Breast epithelium (tissue), 4 donors: ENCODE results near the gene C1QTNF6. TPM values are rescaled to one million over a fixed set of nuclear protein-coding genes. Genes with fewer than 3 reads are reported as not detected.

Experiments used
- DNase-seq, 2 donors: peaks; one replicate each; pipeline ENCODE4 v3.0.0-alpha.2; 2019; ENCODE audit warnings: low spot score in 2 of 2
- H3K27ac ChIP-seq, 2 donors: fragments of 200-600 bp; sonication (generic) in 1 of 2; one replicate each; pipeline ENCODE4 v1.5.1; 2016 to 2019; ENCODE audit warnings: mild to moderate bottlenecking in 1 of 2
- H3K27me3 ChIP-seq, 2 donors: fragments of 200-600 bp; sonication (generic) in 1 of 2; one replicate each; pipeline versions ENCODE4 v1.5.1 to v1.6.0; 2017 to 2019; ENCODE audit warnings: control low read depth in 1 of 2, mild to moderate bottlenecking in 1 of 2
- H3K36me3 ChIP-seq: fragments of 200-600 bp; one replicate; pipeline ENCODE4 v1.5.1; 2019
- H3K4me1 ChIP-seq, 2 donors: fragments of 200-600 bp; sonication (generic); one replicate each; pipeline ENCODE4 v1.5.1; 2016 to 2019; ENCODE audit warnings: control low read depth in 1 of 2
- H3K4me3 ChIP-seq, 3 donors: fragments of 200-600 bp; sonication (generic); 1 replicate in 2 of 3; 2 replicates in 1 of 3; pipeline ENCODE4 v1.5.1; 2016 to 2019; ENCODE audit warnings: mild to moderate bottlenecking in 3 of 3, moderate library complexity in 2 of 3
- H3K9me3 ChIP-seq, 2 donors: fragments of 200-600 bp; sonication (generic) in 1 of 2; one replicate each; pipeline ENCODE4 v1.5.1; 2016 to 2019; ENCODE audit warnings: control low read depth in 1 of 2
- POLR2A ChIP-seq: fragments of 450-650 bp; IDR thresholded peaks from one replicate; pipeline ENCODE4 v1.6.1; 2016; ENCODE audit warnings: antibody characterized with exemption, mild to moderate bottlenecking, moderate library complexity
- POLR2AphosphoS5 ChIP-seq, 3 donors: sonication (generic); formaldehyde crosslinking; IDR thresholded peaks; one replicate each; pipeline ENCODE4 v1.6.1; 2017; ENCODE audit warnings: antibody characterized with exemption in 3 of 3
- intact Hi-C: fragments of 100-400 bp; cut with DNase I; formaldehyde crosslinking; loops from one replicate; pipeline ENCODE4 v1.15.1; 2023; ENCODE audit warnings: low total_unique reads
- total RNA-seq, 3 donors: library from RNA; depleted of rRNA; stranded (reverse); fragments of >200 nt; gene quantifications; one replicate each; pipeline ENCODE4 v1.1.0, GENCODE V29; 2016
- TF ChIP-seq, protein P1 (sequence below), 3 donors: fragments of 450-650 bp; IDR thresholded peaks; one replicate each; pipeline ENCODE4 v1.5.1; 2016 to 2017; ENCODE audit warnings: antibody characterized with exemption in 3 of 3, mild to moderate bottlenecking in 3 of 3, moderate library complexity in 3 of 3

C1QTNF6 gene
- total RNA-seq, 3 donors from 2014 or later: 2.2 to 3.6 (median 3.5) TPM

DNA sequence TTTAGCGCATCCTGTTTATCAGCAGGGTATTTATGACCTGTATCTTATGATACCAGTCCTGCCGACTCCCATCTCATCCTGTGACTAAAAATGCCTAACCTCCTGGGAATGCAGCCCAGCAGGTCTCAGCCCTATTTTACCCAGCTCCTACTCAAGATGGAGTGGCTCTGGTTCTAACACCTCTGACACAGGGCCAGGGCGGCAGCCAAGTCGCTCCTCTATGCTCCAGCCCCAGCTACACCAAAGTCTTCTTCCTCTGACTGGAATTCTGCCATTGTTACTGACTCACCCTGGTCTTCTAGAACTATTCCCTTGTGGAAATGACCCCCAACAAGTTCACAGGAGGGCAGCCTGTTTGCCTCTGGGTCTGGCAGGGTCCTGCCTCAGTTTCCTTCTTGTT lies 7.9 kb upstream of the C1QTNF6 start:
- DNase-seq: peak in 1 of 2 donors; percentile 12
- H3K9me3 ChIP-seq: no peaks in the 10 kb centered on the region
- no peaks in the 10 kb centered on the region for H3K27me3 ChIP-seq
- intact Hi-C loops: no loop called here
- no peaks in the 10 kb centered on the region for H3K36me3 ChIP-seq
- H3K4me1 ChIP-seq: peaks cover 15 to 23% of the 10 kb centered on the region in 2 donors
- peak overlapping the region; percentile 89 to 97 for H3K27ac ChIP-seq
- TF ChIP-seq, protein P1, sequence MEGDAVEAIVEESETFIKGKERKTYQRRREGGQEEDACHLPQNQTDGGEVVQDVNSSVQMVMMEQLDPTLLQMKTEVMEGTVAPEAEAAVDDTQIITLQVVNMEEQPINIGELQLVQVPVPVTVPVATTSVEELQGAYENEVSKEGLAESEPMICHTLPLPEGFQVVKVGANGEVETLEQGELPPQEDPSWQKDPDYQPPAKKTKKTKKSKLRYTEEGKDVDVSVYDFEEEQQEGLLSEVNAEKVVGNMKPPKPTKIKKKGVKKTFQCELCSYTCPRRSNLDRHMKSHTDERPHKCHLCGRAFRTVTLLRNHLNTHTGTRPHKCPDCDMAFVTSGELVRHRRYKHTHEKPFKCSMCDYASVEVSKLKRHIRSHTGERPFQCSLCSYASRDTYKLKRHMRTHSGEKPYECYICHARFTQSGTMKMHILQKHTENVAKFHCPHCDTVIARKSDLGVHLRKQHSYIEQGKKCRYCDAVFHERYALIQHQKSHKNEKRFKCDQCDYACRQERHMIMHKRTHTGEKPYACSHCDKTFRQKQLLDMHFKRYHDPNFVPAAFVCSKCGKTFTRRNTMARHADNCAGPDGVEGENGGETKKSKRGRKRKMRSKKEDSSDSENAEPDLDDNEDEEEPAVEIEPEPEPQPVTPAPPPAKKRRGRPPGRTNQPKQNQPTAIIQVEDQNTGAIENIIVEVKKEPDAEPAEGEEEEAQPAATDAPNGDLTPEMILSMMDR (IDR thresholded peaks at IDR 0.05): no peak
- TF ChIP-seq POLR2AphosphoS5 (IDR thresholded peaks at IDR 0.05) (no peak), POLR2A (no peak)
- H3K4me3 ChIP-seq: no peak overlapping the region

DNA sequence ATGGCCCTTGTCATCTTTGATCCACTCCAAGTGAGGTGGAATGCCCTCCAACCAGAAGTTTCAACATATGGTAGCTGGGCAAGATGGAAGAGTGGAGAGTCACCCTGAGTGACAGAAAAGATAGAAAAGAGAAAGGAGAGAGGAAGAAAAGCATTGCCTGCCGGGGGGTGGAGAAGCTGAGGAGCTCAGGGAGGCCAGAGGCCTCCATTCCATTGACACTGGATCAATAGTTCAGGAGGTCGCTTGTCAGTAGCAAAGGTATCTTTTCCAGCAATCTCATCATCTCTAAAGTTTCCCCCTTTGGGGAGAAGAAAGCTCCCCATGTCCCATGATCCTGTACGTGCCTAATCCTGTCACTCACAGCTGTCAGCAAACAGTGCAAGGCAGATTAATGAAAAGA lies 6.7 kb upstream of the C1QTNF6 start:
- intact Hi-C loops: no loop called here
- DNase-seq: peak in 1 of 2 donors; percentile 9
- Histone ChIP-seq H3K4me3 (no peak overlapping the region), H3K4me1 (peaks cover 15 to 23% of the 10 kb centered on the region in 2 donors), H3K9me3 (no peaks in the 10 kb centered on the region), H3K27ac (peak overlapping the region in 1 of 2 donors; percentile 62), H3K36me3 (no peaks in the 10 kb centered on the region), H3K27me3 (no peaks in the 10 kb centered on the region)
- TF ChIP-seq POLR2A (no peak), POLR2AphosphoS5 (IDR thresholded peaks at IDR 0.05) (no peak)

DNA sequence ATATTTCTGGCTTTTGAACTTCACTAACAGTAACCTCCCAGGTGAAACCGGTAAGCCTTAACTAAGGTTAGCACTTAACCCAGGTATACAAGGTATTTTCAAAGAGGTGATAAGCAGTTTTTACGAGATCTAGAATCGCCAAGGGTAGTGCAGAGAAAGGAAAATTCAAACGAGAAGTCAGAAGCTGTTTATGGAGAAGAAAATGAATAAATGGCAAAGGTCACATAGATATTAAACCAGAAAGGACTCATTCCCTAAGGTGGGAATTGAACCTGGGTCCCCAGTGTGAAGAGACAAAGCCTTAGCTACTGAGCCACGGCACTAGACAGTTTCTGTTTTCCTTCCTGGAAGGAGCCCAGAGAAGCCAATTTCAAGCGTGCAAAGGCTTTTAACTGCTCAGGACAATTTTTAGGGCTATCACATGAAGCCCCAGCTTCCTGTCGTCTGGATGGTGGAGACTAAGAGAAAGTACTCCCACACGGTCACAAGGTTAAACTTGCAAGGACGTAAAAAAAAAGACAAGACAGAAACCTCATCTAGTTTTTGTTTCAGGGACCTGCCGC lies 5.7 kb upstream of the C1QTNF6 start:
- Histone ChIP-seq H3K4me1 (peaks cover 15 to 23% of the 10 kb centered on the region in 2 donors), H3K36me3 (no peaks in the 10 kb centered on the region), H3K27ac (peak overlapping the region; percentile 62 to 74), H3K9me3 (no peaks in the 10 kb centered on the region), H3K4me3 (no peak overlapping the region), H3K27me3 (no peaks in the 10 kb centered on the region)
- intact Hi-C loops: no loop called here
- TF ChIP-seq POLR2AphosphoS5 (IDR thresholded peaks at IDR 0.05) (no peak), POLR2A (no peak)
- TF ChIP-seq, protein P1 (IDR thresholded peaks at IDR 0.05): no peak
- DNase-seq: peak in 1 of 2 donors; percentile 40

DNA sequence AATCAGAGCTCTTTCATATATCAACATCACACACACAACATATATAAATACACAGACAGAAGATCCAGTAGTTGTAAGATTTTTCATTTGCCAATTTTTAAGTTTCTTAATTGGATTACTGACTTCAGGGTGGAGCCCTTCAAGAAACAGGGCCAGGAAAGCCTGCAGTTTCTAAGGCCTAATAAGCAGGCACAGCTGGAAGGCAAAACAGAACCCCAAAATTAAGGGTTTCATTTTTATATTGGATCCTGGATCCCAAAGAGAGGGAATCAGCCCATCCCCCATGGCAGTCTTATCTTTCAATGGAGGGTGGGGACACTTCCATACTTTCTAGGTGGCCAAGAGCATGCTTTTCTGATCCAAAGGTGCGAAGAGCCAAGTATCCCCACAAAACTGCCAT lies 4.7 kb upstream of the C1QTNF6 start:
- H3K4me1 ChIP-seq: peaks cover 19 to 23% of the 10 kb centered on the region in 2 donors
- intact Hi-C loops: no loop called here
- H3K27ac ChIP-seq: peak overlapping the region in 1 of 2 donors; percentile 10
- no peaks in the 10 kb centered on the region for H3K36me3 ChIP-seq
- H3K4me3 ChIP-seq: no peak overlapping the region
- TF ChIP-seq POLR2AphosphoS5 (IDR thresholded peaks at IDR 0.05) (no peak), POLR2A (no peak)
- TF ChIP-seq, protein P1 (IDR thresholded peaks at IDR 0.05): no peak
- no peaks in the 10 kb centered on the region for H3K27me3 ChIP-seq
- H3K9me3 ChIP-seq: no peaks in the 10 kb centered on the region
- no peak for DNase-seq

DNA sequence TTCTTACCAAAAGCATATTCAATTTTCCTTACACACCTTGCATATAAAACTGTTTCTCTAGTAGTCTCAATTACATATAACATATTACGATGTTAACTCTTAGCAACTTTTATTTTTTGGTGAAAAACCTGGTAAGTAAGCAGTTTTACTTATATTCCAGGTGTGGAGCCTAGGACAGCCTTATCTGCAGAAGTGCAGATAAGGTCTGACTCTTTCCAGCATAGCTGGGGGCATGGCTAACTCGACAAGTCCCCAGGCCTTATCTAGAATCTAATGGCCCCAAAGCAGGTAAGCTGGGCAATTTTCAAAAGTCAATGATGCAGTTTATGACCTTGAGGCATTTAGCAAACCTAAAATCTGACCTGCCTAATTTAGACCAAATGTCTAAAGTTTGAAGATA lies 4.2 kb upstream of the C1QTNF6 start:
- Histone ChIP-seq H3K27me3 (no peaks in the 10 kb centered on the region), H3K36me3 (no peaks in the 10 kb centered on the region), H3K9me3 (no peaks in the 10 kb centered on the region), H3K27ac (no peak overlapping the region), H3K4me3 (no peak overlapping the region), H3K4me1 (peaks cover 14 to 23% of the 10 kb centered on the region in 2 donors)
- TF ChIP-seq POLR2AphosphoS5 (IDR thresholded peaks at IDR 0.05) (no peak), POLR2A (no peak)
- TF ChIP-seq, protein P1 (IDR thresholded peaks at IDR 0.05): no peak
- no peak for DNase-seq
- intact Hi-C loops: no loop called here
